ENCODE measurements around the gene C6orf132.
"Not testable (repeated sequence)": the region's sequence is repeated elsewhere in the genome, so short reads cannot be mapped to it uniquely, and the experiment has no call there.

Gene C6orf132

GRCh38 chr6:42175860-42176259, 33.4 kb upstream of the C6orf132 start:
- Histone ChIP-seq H3K79me2 (ENCODE audit: control insufficient read depth, low read length) (no peaks in the 10 kb centered on the region), H3K4me3 (ENCODE audit: low read length) (no peak overlapping the region), H3K4me1 (ENCODE audit: control insufficient read depth, low read length) (peaks cover 8% of the 10 kb centered on the region), H3K4me2 (ENCODE audit: low read length) (no peak overlapping the region), H3K27ac (ENCODE audit: low read depth, low read length) (no peak overlapping the region), H3K27me3 (ENCODE audit: control insufficient read depth, low read length) (no peaks in the 10 kb centered on the region), H3F3A (ENCODE audit: control insufficient read depth, insufficient read depth) (no peaks in the 10 kb centered on the region), H3K36me3 (ENCODE audit: control insufficient read depth, low read length) (no peaks in the 10 kb centered on the region), H3K9me2 (replicated peaks; ENCODE audit: control insufficient read depth, low read length) (no peaks in the 10 kb centered on the region), H4K20me1 (ENCODE audit: control insufficient read depth, insufficient read depth, low read depth, low read length) (no peaks in the 10 kb centered on the region), H3K9me3 (ENCODE audit: control insufficient read depth, insufficient read depth, low read length) (no peaks in the 10 kb centered on the region)
- peak; percentile 53 for TF ChIP-seq CTCF (IDR thresholded peaks at IDR 0.05; ENCODE audit: low read depth, low read length, poor library complexity, severe bottlenecking)
- no peak for TF ChIP-seq EZH2phosphoT487 (IDR thresholded peaks at IDR 0.05; ENCODE audit: borderline replicate concordance, low read length)

- Histone ChIP-seq H3K4me2 (ENCODE audit: low read length) (no peak within 1 kb of the TSS), H3K27ac (ENCODE audit: low read depth, low read length) (no peak within 1 kb of the TSS), H3K9me3 (ENCODE audit: control insufficient read depth, insufficient read depth, low read length) (no peaks in the 10 kb centered on the region), H3K4me1 (ENCODE audit: control insufficient read depth, low read length) (peaks cover 8% of the 10 kb centered on the region), H3K27me3 (ENCODE audit: control insufficient read depth, low read length) (peaks cover 2% of the 10 kb centered on the region; the same call in 1 of the 2 replicates), H3K79me2 (ENCODE audit: control insufficient read depth, low read length) (no peaks in the 10 kb centered on the region), H3F3A (ENCODE audit: control insufficient read depth, insufficient read depth) (no peaks in the 10 kb centered on the region), H3K9me2 (replicated peaks; ENCODE audit: control insufficient read depth, low read length) (no peaks in the 10 kb centered on the region), H3K4me3 (ENCODE audit: low read length) (no peak within 1 kb of the TSS), H4K20me1 (ENCODE audit: control insufficient read depth, insufficient read depth, low read depth, low read length) (no peaks in the 10 kb centered on the region), H3K36me3 (ENCODE audit: control insufficient read depth, low read length) (no peaks in the 10 kb centered on the region)
- TF ChIP-seq EZH2phosphoT487 (IDR thresholded peaks at IDR 0.05; ENCODE audit: borderline replicate concordance, low read length) (no peak), CTCF (IDR thresholded peaks at IDR 0.05; ENCODE audit: low read depth, low read length, poor library complexity, severe bottlenecking) (no peak)
Observed at GRCh38 chr6:42173101-42173500, 30.7 kb upstream of the C6orf132 start, which contains the start of gene GUCA1A. GUCA1A (plus strand) TSS chr6:42173364; CDS start chr6:42173614, 250 bp downstream.

GRCh38 chr6:42171813-42172581, 29.6 kb upstream of the C6orf132 start:
- Histone ChIP-seq H3K9me3 (ENCODE audit: control insufficient read depth, insufficient read depth, low read length) (no peaks in the 10 kb centered on the region), H4K20me1 (ENCODE audit: control insufficient read depth, insufficient read depth, low read depth, low read length) (no peaks in the 10 kb centered on the region), H3F3A (ENCODE audit: control insufficient read depth, insufficient read depth) (no peaks in the 10 kb centered on the region), H3K36me3 (ENCODE audit: control insufficient read depth, low read length) (no peaks in the 10 kb centered on the region), H3K79me2 (ENCODE audit: control insufficient read depth, low read length) (no peaks in the 10 kb centered on the region), H3K4me2 (ENCODE audit: low read length) (no peak overlapping the region), H3K4me3 (ENCODE audit: low read length) (no peak overlapping the region), H3K4me1 (ENCODE audit: control insufficient read depth, low read length) (peaks cover 8% of the 10 kb centered on the region), H3K9me2 (replicated peaks; ENCODE audit: control insufficient read depth, low read length) (no peaks in the 10 kb centered on the region), H3K27ac (ENCODE audit: low read depth, low read length) (no peak overlapping the region), H3K27me3 (ENCODE audit: control insufficient read depth, low read length) (peaks cover 2% of the 10 kb centered on the region; the same call in 1 of the 2 replicates)
- TF ChIP-seq CTCF (IDR thresholded peaks at IDR 0.05; ENCODE audit: low read depth, low read length, poor library complexity, severe bottlenecking) (no peak), EZH2phosphoT487 (IDR thresholded peaks at IDR 0.05; ENCODE audit: borderline replicate concordance, low read length) (no peak)

- H3K4me3 ChIP-seq (ENCODE audit: low read length); H3K27ac ChIP-seq (ENCODE audit: low read depth, low read length); H3K79me2 ChIP-seq (ENCODE audit: control insufficient read depth, low read length); H3K9me3 ChIP-seq (ENCODE audit: control insufficient read depth, insufficient read depth, low read length); H3F3A ChIP-seq (ENCODE audit: control insufficient read depth, insufficient read depth); H3K4me2 ChIP-seq (ENCODE audit: low read length); H3K27me3 ChIP-seq (ENCODE audit: control insufficient read depth, low read length); H3K36me3 ChIP-seq (ENCODE audit: control insufficient read depth, low read length); H4K20me1 ChIP-seq (ENCODE audit: control insufficient read depth, insufficient read depth, low read depth, low read length); H3K9me2 ChIP-seq (replicated peaks; ENCODE audit: control insufficient read depth, low read length): not testable (repeated sequence)
- peaks cover 12% of the 10 kb centered on the region for H3K4me1 ChIP-seq (ENCODE audit: control insufficient read depth, low read length)
Observed at GRCh38 chr6:42169780-42170179, 27.4 kb upstream of the C6orf132 start.

Measured in DOHH2 (cell line).